G401 (cell line): ENCODE measurements around the gene DENND2C. TPM values are rescaled to one million over a fixed set of nuclear protein-coding genes. Genes with fewer than 3 reads are reported as not detected.
"Not testable (repeated sequence)": the region's sequence is repeated elsewhere in the genome, so short reads cannot be mapped to it uniquely, and the experiment has no call there.

Experiments used
- DNase-seq: peaks from one replicate; pipeline ENCODE4 v3.0.0-alpha.2; 2015; ENCODE audit warnings: low spot score
- in situ Hi-C: cut with HindIII; loops from 2 replicates; pipeline ENCODE4 v1.10.0; 2016; ENCODE audit warnings: low sequenced_read_pairs, mixed read lengths
- total RNA-seq: library from RNA; depleted of rRNA; stranded (reverse); fragments of >200 nt; shearing (Covaris generic); gene quantifications from 2 replicates; pipeline ENCODE4 v1.2.3, GENCODE V29; 2014

DENND2C gene
- total RNA-seq, 1 experiment from 2014 or later = 5.0 TPM

- DNase-seq = no peak
- in situ Hi-C loops = no loop called here
Measured at GRCh38 chr1:114620419-114620818, 49.4 kb downstream of the DENND2C start.

GRCh38 chr1:114618606-114619005 lies 51.2 kb downstream of the DENND2C start:
- no peak for DNase-seq
- in situ Hi-C loops = no loop called here

DNA sequence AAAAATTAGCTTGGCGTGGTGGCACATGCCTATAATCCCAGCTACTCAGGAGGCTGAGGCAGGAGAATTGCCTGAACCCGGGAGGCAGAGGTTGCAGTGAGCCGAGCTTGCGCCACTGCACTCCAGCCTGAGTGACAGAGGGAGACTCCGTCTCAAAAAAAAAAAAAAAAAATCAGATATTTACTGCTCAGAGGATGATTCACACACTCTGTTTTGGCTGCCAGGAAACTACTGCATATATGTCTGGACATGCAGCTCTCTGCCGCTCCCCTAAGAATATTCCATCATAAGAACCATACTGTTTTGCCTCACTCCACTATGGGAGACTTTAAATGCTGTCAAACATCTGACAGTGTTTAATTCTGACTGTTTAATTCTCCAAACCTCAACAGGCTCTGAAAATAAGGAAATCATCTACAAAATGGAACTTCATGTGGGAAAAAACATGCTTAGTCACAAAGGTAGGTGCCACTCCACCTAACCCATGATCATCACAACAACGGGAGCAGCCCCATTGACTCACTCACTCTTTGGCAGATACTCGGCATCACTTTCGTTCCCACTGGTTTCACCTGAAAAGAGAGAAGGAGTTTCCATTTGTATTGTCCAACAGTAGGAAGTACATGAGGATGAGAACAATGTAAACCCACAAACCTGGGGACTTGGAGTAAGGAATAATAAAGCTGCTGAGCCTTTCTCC lies 59.2 kb downstream of the DENND2C start:
- DNase-seq = no peak
- in situ Hi-C loops = no loop called here

- in situ Hi-C loops = no loop called here
- DNase-seq = no peak
Measured at GRCh38 chr1:114609826-114610225, 60.0 kb downstream of the DENND2C start.

GRCh38 chr1:114609026-114609425 lies 60.8 kb downstream of the DENND2C start:
- in situ Hi-C loops = no loop called here
- DNase-seq = no peak

GRCh38 chr1:114607223-114607622 lies 62.6 kb downstream of the DENND2C start:
- in situ Hi-C loops = no loop called here

DNA sequence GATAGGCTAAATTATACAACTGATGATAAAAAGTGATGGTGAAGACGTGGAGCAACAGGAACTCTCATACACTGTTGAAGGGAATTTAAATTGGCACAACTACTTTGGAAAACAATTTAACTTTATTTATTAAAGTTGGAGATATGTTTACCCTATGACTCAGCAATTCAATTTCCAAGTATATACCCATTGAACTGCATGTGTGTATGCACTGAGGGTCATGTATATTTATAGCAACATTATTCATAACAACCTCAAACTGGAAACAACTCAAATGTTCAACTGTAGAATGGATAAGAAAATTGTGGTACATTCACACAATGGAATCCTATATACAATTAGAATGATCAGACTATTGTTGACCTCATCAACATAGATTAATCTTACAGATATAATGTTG lies 71.9 kb downstream of the DENND2C start:
- no peak for DNase-seq
- in situ Hi-C loops = no loop called here

More at GRCh38 chr1:114607223-114607622, 62.6 kb downstream of the DENND2C start:
- DNase-seq = no peak

DNA sequence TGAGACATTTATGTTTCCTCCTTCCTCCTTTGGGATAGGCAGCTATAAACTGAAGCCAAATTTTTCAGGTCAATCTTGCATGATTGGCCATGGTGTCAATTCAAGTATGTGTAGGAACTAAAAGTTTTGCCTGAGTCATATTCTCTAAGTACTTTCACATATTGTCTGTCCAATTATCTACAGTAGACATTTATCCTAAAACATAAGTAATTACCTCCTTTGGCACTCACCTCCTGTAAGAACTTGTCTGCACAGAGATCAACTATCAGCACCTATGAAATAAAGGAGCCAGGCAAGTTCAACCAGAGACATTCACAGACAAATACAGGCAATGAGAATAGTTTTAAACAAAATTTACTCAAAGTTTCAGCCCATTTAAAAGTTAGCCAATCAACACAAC lies 74.2 kb downstream of the DENND2C start:
- no peak for DNase-seq
- in situ Hi-C loops = no loop called here

DNA sequence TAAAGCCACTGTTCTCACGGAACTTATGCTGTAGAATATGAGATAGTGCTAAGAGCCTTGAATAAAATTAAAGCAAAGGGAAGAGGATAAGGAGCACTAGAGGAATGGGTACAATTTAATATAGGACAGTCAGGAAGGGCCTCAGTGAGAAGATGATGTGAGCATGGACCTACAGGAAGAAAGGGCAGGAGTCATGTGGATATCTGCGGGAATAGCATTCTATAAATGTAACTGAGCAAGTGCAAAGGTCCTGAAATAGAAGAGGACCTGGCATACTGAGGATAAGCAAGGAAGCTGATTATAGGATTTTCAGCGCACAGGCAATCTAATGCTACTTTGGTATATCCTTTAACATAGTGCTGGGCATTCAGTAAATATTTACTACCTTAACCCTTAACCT lies 75.8 kb downstream of the DENND2C start:
- in situ Hi-C loops = no loop called here
- no peak for DNase-seq

- DNase-seq = no peak
- in situ Hi-C loops = no loop called here
Measured at GRCh38 chr1:114589122-114589521, 80.7 kb downstream of the DENND2C start.

- no peak for DNase-seq
- in situ Hi-C loops = no loop called here
Measured at GRCh38 chr1:114588196-114588689, 81.6 kb downstream of the DENND2C start.

- DNase-seq = no peak
- in situ Hi-C loops = no loop called here
Measured at GRCh38 chr1:114587203-114587991, 82.5 kb downstream of the DENND2C start.

DNA sequence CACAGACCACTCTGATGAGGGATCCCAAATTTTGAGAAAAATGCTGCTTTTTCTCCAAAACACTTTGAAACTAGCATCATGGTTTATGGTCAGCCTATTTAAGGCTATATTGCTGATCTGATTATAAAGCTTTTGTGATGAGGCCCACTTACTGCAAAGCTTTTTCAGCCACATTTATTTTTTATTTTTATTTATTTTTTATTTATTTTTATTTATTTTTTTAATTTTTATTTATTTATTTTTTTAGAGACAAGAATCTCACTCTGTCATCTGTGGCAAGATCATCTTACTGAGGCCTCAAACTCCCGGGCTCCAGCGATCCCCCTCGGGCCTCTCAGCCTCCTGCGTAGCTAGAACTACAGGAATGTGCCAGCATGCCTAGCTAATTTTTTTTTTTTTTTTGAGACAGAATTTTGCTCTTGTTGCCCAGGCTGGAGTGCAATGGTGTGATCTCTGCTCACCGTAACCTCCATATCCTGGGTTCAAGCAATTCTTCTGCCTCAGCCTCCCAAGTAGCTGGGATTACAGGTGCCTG lies 83.3 kb downstream of the DENND2C start:
- DNase-seq = no peak
- in situ Hi-C loops = no loop called here

DNA sequence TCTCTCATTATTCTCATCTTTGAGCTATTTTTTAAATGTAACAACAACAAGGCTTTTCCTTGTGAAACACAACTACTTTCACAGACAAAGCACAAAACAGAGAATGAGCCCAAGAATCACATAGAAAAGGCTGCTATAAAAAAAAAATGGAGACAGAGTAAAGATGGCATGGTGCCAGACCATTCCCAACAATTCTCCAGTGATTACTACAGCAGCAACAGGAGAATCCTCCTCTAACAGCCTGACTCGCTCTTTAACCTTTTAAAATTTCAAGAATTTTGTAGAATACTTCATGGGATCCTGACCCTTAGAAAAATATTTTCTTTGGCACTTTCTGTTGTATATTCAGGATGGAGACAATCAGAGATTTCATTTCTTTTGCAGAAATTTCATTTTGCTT lies 84.6 kb downstream of the DENND2C start:
- no peak for DNase-seq

GRCh38 chr1:114581335-114582287 lies 88.2 kb downstream of the DENND2C start, which contains the start of gene BCAS2:
Gene BCAS2 (minus strand): TSS chr1:114581615. CDS start chr1:114581591, 24 bp downstream.
- in situ Hi-C loops = no loop called here
- peak; percentile 99 for DNase-seq

More for the DNA sequence above, 84.6 kb downstream of the DENND2C start:
- in situ Hi-C loops = no loop called here

DNA sequence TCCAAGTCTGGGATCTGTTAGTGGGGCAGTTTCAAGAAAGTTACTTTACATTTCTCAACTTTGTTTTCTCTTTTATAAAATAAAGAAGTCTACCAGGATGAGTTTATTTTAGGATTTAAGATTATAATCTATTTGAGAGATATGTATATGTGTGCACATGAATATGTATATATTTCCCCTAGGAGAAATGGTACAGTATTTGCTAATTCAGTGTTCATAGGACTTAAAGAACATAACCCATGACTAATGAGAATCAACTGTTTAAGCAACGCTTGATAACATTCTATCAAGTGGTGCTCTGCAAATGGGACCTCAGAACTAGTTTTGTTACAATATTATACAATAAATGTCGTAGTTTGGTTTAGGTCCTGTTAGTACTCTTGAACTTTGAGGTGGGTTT lies 95.5 kb downstream of the DENND2C start:
- no peak for DNase-seq
- in situ Hi-C loops = no loop called here

DNA sequence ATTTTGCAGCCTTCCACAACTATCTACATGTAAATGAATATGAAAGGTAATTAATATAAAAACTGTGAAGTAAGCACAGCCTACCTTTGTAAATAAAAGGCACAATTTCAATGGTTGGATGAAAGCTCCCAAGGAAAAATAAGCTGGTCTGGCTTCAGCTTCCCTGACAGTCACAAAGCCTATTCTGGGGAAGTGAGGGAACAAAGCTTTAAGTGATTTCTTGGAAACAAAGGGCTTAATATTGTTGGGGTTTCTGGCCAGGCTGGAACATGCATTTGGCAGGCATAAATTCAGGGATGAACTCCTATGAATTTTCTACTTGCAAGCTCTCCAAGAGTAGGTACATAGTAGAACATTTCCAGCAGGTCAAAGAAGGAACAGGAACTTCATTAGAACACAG lies 105.7 kb downstream of the DENND2C start:
- no peak for DNase-seq
- in situ Hi-C loops = no loop called here

DNA sequence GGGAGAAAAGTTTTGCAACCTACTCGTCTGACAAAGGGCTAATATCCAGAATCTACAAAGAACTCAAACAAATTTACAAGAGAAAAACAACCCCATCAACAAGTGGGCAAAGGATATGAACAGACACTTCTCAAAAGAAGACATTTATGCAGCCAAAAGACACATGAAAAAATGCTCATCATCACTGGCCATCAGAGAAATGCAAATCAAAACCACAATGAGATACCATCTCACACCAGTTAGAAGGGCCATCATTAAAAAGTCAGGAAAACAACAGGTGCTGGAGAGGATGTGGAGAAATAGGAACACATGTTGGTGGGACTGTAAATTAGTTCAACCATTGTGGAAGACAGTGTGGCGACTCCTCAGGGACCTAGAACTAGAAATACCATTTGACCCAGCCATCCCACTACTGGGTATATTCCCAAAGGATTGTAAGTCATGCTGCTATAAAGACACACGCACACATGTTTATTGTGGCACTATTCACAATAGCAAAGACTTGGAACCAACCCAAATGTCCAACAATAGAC lies 106.8 kb downstream of the DENND2C start:
- in situ Hi-C loops, DNase-seq: not testable (repeated sequence)

DNA sequence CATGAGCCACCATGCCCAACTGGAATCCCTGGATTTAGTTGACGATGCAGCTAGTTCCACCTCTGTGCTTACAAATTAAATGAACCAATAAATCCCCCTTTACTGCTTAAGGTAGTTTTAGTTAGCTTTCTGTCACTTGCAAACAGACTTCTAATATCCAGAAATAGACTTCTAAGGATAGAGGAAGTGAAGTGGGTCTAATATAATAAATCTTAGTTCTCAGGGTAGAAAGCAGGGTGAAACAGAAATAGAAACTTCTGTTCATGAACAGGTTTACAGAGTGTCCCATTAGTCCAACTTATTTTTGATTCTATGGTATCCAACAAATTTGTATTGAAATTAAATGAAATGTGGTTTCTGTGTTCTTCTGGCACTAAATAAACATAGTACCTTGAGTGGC lies 108.5 kb downstream of the DENND2C start:
- no peak for DNase-seq
- in situ Hi-C loops = no loop called here
